ENCODE data around the gene AIFM2.
"Not testable (repeated sequence)": the region's sequence is repeated elsewhere in the genome, so short reads cannot be mapped to it uniquely, and the experiment has no call there.

Gene AIFM2

DNA sequence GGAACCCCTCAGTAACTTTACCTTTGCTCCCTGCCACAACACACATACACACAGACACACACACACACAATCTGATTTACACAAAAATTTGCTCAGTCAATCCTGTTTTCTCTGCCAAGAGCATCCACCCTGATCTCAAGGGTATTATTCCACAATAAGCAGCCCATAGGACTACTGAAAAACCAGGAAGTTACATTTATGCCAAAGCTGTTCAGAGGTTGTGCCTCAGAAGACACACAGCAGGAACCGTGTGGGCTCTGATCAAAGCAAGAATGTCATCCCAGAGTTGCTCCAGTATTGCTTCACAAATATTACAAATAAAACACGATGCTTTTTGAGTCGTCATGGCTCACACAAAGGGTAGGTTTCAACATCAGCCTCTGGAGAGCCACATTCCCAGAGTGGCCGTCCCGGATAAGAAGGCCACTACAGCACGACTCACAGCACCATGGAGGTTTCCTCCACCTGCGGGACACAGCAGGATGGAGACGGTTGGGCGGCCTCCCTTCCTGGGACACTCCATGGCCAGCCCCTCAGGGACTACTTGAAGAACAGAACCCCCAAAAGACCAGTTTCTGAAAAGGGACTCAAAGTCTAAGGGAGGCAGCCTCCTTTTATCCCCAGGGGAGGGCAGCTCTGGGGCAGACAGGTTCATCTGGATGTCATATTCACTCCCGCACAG is 1.6 kb downstream of the AIFM2 start:
- Histone ChIP-seq H3K4me3 (ENCODE audit: low read length) (peak overlapping the region; percentile 79), H3K27me3 (ENCODE audit: control insufficient read depth, insufficient read depth, low read length) (no peaks in the 10 kb centered on the region)

DNA sequence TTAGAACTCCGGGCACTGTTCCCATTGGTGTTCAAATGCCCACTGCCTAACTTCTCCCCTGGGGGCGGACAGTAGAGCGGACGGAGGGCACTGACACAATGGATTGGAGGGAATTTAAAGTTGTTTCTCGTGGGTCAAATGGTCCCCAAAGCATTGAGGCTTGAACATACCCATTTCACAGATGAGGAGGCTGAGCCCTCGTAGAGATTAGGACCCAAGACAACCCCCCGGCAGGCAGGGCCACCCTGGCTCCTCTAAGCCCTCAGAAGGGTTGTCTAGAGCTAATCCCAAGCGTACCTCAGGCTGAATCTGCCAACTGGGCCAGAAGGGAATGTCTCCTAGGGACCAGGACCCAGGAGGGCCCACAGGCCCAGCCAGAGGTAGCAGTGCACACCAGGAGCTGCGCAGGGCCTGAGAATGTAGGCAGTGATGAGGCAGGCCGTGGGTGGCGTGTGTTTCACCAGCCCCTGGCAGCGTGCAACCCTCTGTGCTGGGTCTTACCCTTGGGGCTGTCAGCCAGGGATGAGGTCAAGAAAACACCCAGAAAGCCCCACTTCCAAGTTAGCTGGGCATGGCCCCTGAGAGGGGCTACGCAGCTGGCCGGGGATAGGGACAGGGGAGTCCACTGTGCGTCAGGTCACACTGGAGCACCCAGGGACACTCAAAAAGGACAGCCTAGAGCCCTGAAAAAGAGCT is 5.8 kb downstream of the AIFM2 start:
- Histone ChIP-seq H3K4me1 (ENCODE audit: control insufficient read depth, insufficient read depth, low read length) (peaks cover 11% of the 10 kb centered on the region), H3K4me3 (ENCODE audit: low read length) (no peak overlapping the region), H3K36me3 (ENCODE audit: control insufficient read depth, insufficient read depth, low read length) (no peaks in the 10 kb centered on the region), H3K9me3 (ENCODE audit: control insufficient read depth, low read length) (no peaks in the 10 kb centered on the region), H3K9ac (ENCODE audit: low read length) (no peak overlapping the region), H3K27me3 (ENCODE audit: control insufficient read depth, insufficient read depth, low read length) (no peaks in the 10 kb centered on the region)

More for the DNA sequence above, 1.6 kb downstream of the AIFM2 start:
- peak overlapping the region; percentile 91 for H3K9ac ChIP-seq (ENCODE audit: low read length)
- H3K36me3 ChIP-seq (ENCODE audit: control insufficient read depth, insufficient read depth, low read length) = no peaks in the 10 kb centered on the region
- peaks cover 12% of the 10 kb centered on the region for H3K4me1 ChIP-seq (ENCODE audit: control insufficient read depth, insufficient read depth, low read length)
- H3K9me3 ChIP-seq (ENCODE audit: control insufficient read depth, low read length) = no peaks in the 10 kb centered on the region

DNA sequence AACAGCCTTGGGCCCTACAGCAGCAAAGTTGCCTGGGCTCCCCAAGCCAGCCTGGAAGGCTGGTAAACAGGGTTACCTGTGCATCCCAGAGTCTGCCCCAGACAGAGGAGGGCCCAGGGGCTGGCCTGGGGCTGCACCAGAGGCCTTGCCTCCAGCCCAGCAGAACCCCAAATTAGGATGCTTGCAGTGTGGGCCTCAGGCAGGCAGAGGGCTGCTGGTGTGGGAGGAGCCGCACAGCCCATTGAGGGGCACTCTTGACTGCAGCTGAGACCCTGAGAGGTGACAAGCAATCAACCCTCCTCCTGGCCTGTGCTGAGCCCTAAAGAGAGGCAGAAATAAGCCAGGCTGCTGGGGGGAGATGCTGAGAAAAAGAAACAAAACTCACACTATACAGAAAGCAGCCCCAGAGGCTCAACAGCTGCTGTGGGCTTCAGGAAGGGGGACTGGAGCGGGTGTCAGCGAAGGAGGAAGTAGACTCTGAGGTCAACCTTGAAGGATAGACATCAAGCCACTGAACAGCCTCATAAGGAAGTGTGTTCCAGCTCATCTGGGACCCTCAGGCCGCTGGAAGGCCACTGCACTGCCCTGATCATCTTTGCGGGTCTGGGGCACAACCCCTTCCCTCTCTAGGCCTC is 6.6 kb downstream of the AIFM2 start:
- Histone ChIP-seq H3K27me3 (ENCODE audit: control insufficient read depth, insufficient read depth, low read length) (no peaks in the 10 kb centered on the region), H3K4me3 (ENCODE audit: low read length) (no peak overlapping the region), H3K4me1 (ENCODE audit: control insufficient read depth, insufficient read depth, low read length) (peaks cover 3% of the 10 kb centered on the region), H3K9me3 (ENCODE audit: control insufficient read depth, low read length) (no peaks in the 10 kb centered on the region), H3K9ac (ENCODE audit: low read length) (no peak overlapping the region), H3K36me3 (ENCODE audit: control insufficient read depth, insufficient read depth, low read length) (no peaks in the 10 kb centered on the region)

- H3K36me3 ChIP-seq (ENCODE audit: control insufficient read depth, insufficient read depth, low read length) = no peaks in the 10 kb centered on the region
- no peaks in the 10 kb centered on the region for H3K9me3 ChIP-seq (ENCODE audit: control insufficient read depth, low read length)
- no peak overlapping the region for H3K9ac ChIP-seq (ENCODE audit: low read length)
- H3K4me1 ChIP-seq (ENCODE audit: control insufficient read depth, insufficient read depth, low read length) = peaks cover 12% of the 10 kb centered on the region
- H3K27me3 ChIP-seq (ENCODE audit: control insufficient read depth, insufficient read depth, low read length) = no peaks in the 10 kb centered on the region
- H3K4me3 ChIP-seq (ENCODE audit: low read length) = no peak overlapping the region
Observed at GRCh38 chr10:70124918-70125317, 7.7 kb downstream of the AIFM2 start.

DNA sequence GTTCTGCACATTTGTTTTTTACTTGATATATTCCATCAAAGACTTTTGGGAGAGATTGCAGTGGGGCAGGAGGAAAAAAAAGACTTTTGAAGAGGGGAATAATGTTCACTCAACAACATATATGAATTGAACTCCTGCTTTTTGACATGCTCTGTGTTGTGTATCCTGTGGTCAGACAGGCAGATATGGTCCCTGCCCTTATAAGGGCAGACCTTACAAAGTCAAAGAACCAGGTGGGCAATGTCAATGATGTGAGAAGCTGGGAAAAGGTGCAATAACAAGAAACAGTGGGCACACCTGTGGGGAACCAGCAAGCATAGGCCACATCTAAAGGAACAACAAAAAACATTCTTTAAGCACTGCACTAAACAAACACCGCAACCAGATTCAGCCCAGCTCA is 8.2 kb downstream of the AIFM2 start:
- no peaks in the 10 kb centered on the region for H3K27me3 ChIP-seq (ENCODE audit: control insufficient read depth, insufficient read depth, low read length)
- H3K4me1 ChIP-seq (ENCODE audit: control insufficient read depth, insufficient read depth, low read length) = peaks cover 15% of the 10 kb centered on the region
- H3K36me3 ChIP-seq (ENCODE audit: control insufficient read depth, insufficient read depth, low read length) = no peaks in the 10 kb centered on the region
- no peak overlapping the region for H3K9ac ChIP-seq (ENCODE audit: low read length)
- H3K9me3 ChIP-seq (ENCODE audit: control insufficient read depth, low read length) = no peaks in the 10 kb centered on the region
- no peak overlapping the region for H3K4me3 ChIP-seq (ENCODE audit: low read length)

- Histone ChIP-seq H3K9me3 (ENCODE audit: control insufficient read depth, low read length) (no peaks in the 10 kb centered on the region), H3K4me3 (ENCODE audit: low read length) (no peak overlapping the region), H3K9ac (ENCODE audit: low read length) (no peak overlapping the region), H3K36me3 (ENCODE audit: control insufficient read depth, insufficient read depth, low read length) (no peaks in the 10 kb centered on the region), H3K4me1 (ENCODE audit: control insufficient read depth, insufficient read depth, low read length) (peaks cover 15% of the 10 kb centered on the region), H3K27me3 (ENCODE audit: control insufficient read depth, insufficient read depth, low read length) (no peaks in the 10 kb centered on the region)
Observed at GRCh38 chr10:70123817-70124216, 8.8 kb downstream of the AIFM2 start.

DNA sequence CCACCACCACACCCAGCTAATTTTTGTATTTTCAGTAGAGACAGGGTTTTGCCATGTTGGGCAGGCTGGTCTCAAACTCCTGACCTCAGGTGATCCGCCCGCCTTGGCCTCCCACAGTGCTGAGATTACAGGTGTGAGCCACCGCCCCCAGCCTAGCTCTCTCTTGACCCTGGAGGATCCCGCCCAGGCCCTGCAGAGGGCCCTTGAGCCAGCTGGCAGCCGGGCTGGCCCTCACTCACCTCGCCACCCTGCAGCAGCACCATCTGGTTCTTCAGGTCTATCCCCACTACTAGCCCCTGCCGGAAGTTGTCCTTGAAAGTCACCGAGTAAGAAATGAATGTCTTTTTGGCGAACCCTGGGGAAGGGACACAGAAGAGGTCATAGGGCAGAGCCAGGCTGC is 9.5 kb downstream of the AIFM2 start:
- not testable (repeated sequence) for H3K36me3 ChIP-seq (ENCODE audit: control insufficient read depth, insufficient read depth, low read length)

DNA sequence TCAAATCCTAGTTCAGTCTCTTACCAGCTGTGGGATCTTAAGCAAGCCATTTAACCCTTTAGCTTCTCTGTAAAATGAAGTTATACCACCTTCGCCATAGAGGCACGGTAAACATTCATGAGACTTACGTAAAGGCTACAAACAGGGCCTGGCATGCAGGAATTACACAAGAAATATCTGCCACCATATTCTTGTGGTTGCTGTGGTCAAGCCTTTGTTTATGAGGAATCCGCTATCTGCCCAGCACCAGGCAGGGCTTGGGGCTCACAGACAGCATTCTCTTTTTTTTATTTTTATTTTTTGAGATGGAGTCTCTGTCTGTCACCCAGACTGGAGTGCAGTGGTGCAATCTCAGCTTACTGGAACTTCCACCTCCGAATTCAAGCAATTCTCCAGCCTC is 9.9 kb downstream of the AIFM2 start:
- no peaks in the 10 kb centered on the region for H3K36me3 ChIP-seq (ENCODE audit: control insufficient read depth, insufficient read depth, low read length)
- no peaks in the 10 kb centered on the region for H3K9me3 ChIP-seq (ENCODE audit: control insufficient read depth, low read length)
- peaks cover 15% of the 10 kb centered on the region for H3K4me1 ChIP-seq (ENCODE audit: control insufficient read depth, insufficient read depth, low read length)
- H3K4me3 ChIP-seq (ENCODE audit: low read length) = no peak overlapping the region
- H3K9ac ChIP-seq (ENCODE audit: low read length) = no peak overlapping the region
- no peaks in the 10 kb centered on the region for H3K27me3 ChIP-seq (ENCODE audit: control insufficient read depth, insufficient read depth, low read length)

More for the DNA sequence above, 9.5 kb downstream of the AIFM2 start:
- not testable (repeated sequence) for H3K9ac ChIP-seq (ENCODE audit: low read length); H3K4me3 ChIP-seq (ENCODE audit: low read length); H3K9me3 ChIP-seq (ENCODE audit: control insufficient read depth, low read length); H3K27me3 ChIP-seq (ENCODE audit: control insufficient read depth, insufficient read depth, low read length)
- H3K4me1 ChIP-seq (ENCODE audit: control insufficient read depth, insufficient read depth, low read length) = peaks cover 15% of the 10 kb centered on the region

GRCh38 chr10:70121281-70121949 is 11.2 kb downstream of the AIFM2 start:
- no peak overlapping the region for H3K9ac ChIP-seq (ENCODE audit: low read length)
- H3K36me3 ChIP-seq (ENCODE audit: control insufficient read depth, insufficient read depth, low read length) = no peaks in the 10 kb centered on the region
- no peaks in the 10 kb centered on the region for H3K27me3 ChIP-seq (ENCODE audit: control insufficient read depth, insufficient read depth, low read length)
- H3K9me3 ChIP-seq (ENCODE audit: control insufficient read depth, low read length) = no peaks in the 10 kb centered on the region
- H3K4me1 ChIP-seq (ENCODE audit: control insufficient read depth, insufficient read depth, low read length) = peaks cover 15% of the 10 kb centered on the region
- no peak overlapping the region for H3K4me3 ChIP-seq (ENCODE audit: low read length)

DNA sequence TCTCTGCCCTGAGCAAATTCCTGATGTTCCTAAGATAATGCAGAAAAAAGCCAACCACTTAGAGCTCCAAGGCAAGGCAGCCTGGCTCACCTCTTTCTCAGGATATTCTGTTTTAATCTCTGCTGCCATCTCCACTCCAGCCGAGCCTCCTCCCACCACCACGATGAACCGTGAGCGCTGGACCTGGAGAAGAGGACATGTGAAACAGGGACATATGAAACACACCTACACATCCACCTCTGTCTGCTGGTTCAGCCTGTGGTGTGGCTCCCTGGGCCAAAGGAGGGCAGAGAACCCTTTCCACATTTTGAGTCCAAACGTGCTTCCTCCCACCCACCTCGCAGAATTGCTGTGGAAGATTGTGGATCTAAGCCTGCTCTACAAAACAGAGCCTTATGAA is 12.2 kb downstream of the AIFM2 start:
- Histone ChIP-seq H3K36me3 (ENCODE audit: control insufficient read depth, insufficient read depth, low read length) (no peaks in the 10 kb centered on the region), H3K4me3 (ENCODE audit: low read length) (no peak overlapping the region), H3K9me3 (ENCODE audit: control insufficient read depth, low read length) (no peaks in the 10 kb centered on the region), H3K4me1 (ENCODE audit: control insufficient read depth, insufficient read depth, low read length) (peaks cover 15% of the 10 kb centered on the region), H3K27me3 (ENCODE audit: control insufficient read depth, insufficient read depth, low read length) (no peaks in the 10 kb centered on the region), H3K9ac (ENCODE audit: low read length) (no peak overlapping the region)

- peaks cover 3% of the 10 kb centered on the region for H3K36me3 ChIP-seq (ENCODE audit: control insufficient read depth, insufficient read depth, low read length)
- no peaks in the 10 kb centered on the region for H3K27me3 ChIP-seq (ENCODE audit: control insufficient read depth, insufficient read depth, low read length)
- peak overlapping the region; percentile 9 for H3K9ac ChIP-seq (ENCODE audit: low read length)
- no peak overlapping the region for H3K4me3 ChIP-seq (ENCODE audit: low read length)
- no peaks in the 10 kb centered on the region for H3K9me3 ChIP-seq (ENCODE audit: control insufficient read depth, low read length)
- H3K4me1 ChIP-seq (ENCODE audit: control insufficient read depth, insufficient read depth, low read length) = peaks cover 15% of the 10 kb centered on the region
Observed at GRCh38 chr10:70119623-70120022, 13.0 kb downstream of the AIFM2 start.

DNA sequence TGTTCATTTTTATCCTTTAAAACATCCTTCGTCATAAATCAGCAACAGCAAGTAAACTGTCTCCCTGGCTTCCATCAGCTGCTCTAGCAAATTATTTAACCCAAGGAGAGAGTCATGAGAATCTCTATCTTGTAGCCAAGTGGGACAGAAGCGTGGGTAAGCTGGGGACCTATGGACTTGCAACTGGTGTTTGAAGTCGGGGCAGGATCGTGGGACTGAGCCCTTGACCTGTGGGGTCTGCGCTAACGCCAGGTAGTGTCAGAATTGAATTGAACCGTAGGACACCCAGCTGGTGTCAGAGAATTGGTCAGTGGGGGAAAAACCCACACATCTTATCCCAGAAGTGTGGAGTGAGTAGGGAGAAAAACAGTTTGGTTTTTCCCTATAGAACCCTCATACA is 13.4 kb downstream of the AIFM2 start:
- H3K9me3 ChIP-seq (ENCODE audit: control insufficient read depth, low read length) = no peaks in the 10 kb centered on the region

More for the DNA sequence above, 13.4 kb downstream of the AIFM2 start:
- Histone ChIP-seq H3K4me3 (ENCODE audit: low read length) (no peak overlapping the region), H3K4me1 (ENCODE audit: control insufficient read depth, insufficient read depth, low read length) (peaks cover 15% of the 10 kb centered on the region), H3K36me3 (ENCODE audit: control insufficient read depth, insufficient read depth, low read length) (peaks cover 3% of the 10 kb centered on the region), H3K9ac (ENCODE audit: low read length) (no peak overlapping the region), H3K27me3 (ENCODE audit: control insufficient read depth, insufficient read depth, low read length) (no peaks in the 10 kb centered on the region)
